PFSK-1 (cell line): ENCODE measurements around the gene VAV2.

Source experiments
- REST ChIP-seq, 2 experiments: IDR thresholded peaks; 2 replicates each; pipeline versions ENCODE4 v1.6.1 to v1.8.0; 2011 to 2012; ENCODE audit warnings: low read depth in 2 of 2, low read length in 2 of 2, control low read depth in 1 of 2, inconsistent platforms in 1 of 2, mild to moderate bottlenecking in 1 of 2, moderate library complexity in 1 of 2; ENCODE audit not compliant: insufficient read depth in 1 of 2
- TAF1 ChIP-seq: IDR thresholded peaks from 2 replicates; pipeline ENCODE4 v1.6.1; 2012; ENCODE audit warnings: low read length, control low read depth, borderline replicate concordance; ENCODE audit not compliant: insufficient read depth

- no peak for TF ChIP-seq REST (IDR thresholded peaks at IDR 0.05; ENCODE audit: insufficient read depth in 1 of 2, low read depth in 2 of 2, low read length in 2 of 2)
- TF ChIP-seq TAF1: no peak
Observed at GRCh38 chr9:133716564-133717112, 275.5 kb downstream of the VAV2 start.
